HepG2 (cell line): ENCODE data around the gene C2orf49. TPM values are rescaled to one million over a fixed set of nuclear protein-coding genes. Genes with fewer than 3 reads are reported as not detected.
A peak's percentile ranks its signal among the peaks of the same experiment; 100 is the strongest.

Experiments used
- ARNT2 ChIP-seq: sonication (generic); formaldehyde crosslinking; IDR thresholded peaks from 2 replicates; pipeline ENCODE4 v1.8.0; 2022; ENCODE audit warnings: mild to moderate bottlenecking, low read depth, missing genetic modification reagents, moderate library complexity
- ATF3 ChIP-seq: sonication (generic); formaldehyde crosslinking; IDR thresholded peaks from 2 replicates; pipeline ENCODE4 v1.4.0; 2020; ENCODE audit warnings: missing genetic modification reagents
- CENPX ChIP-seq: sonication (generic); formaldehyde crosslinking; IDR thresholded peaks from 2 replicates; pipeline ENCODE4 v1.9.0; 2021; ENCODE audit warnings: mild to moderate bottlenecking, missing genetic modification reagents, moderate library complexity
- HOXA7 ChIP-seq: sonication (generic); formaldehyde crosslinking; IDR thresholded peaks from 2 replicates; pipeline ENCODE4 v1.8.1; 2022; ENCODE audit warnings: mild to moderate bottlenecking, missing genetic modification reagents, moderate library complexity
- MAFF ChIP-seq: IDR thresholded peaks from 2 replicates; pipeline ENCODE4 v1.6.1; 2011; ENCODE audit warnings: low read depth, low read length, improper control_type of control experiment
- NFE2L1 ChIP-seq: sonication (generic); formaldehyde crosslinking; IDR thresholded peaks from 2 replicates; pipeline ENCODE4 v1.4.0; 2020; ENCODE audit warnings: missing genetic modification reagents, mild to moderate bottlenecking, borderline replicate concordance
- PBX3 ChIP-seq: sonication (generic); formaldehyde crosslinking; IDR thresholded peaks from 2 replicates; pipeline ENCODE4 v1.8.1; 2023; ENCODE audit warnings: missing genetic modification reagents, inconsistent platforms, borderline replicate concordance
- RELA ChIP-seq: sonication (generic); formaldehyde crosslinking; IDR thresholded peaks from 2 replicates; pipeline ENCODE4 v1.4.0; 2020; ENCODE audit warnings: missing genetic modification reagents
- REST ChIP-seq, 2 experiments: IDR thresholded peaks; 2 replicates each; pipeline ENCODE4 v1.6.1; 2011 to 2012; ENCODE audit warnings: low read length in 2 of 2, borderline replicate concordance in 1 of 2, low read depth in 1 of 2, mild to moderate bottlenecking in 1 of 2, moderate library complexity in 1 of 2
- RNF219 ChIP-seq: sonication (generic); formaldehyde crosslinking; IDR thresholded peaks from 2 replicates; pipeline ENCODE4 v1.5.0; 2020; ENCODE audit warnings: mild to moderate bottlenecking, missing genetic modification reagents
- TP53 ChIP-seq: sonication (generic); formaldehyde crosslinking; conservative IDR thresholded peaks from 2 replicates; pipeline ENCODE4 v1.4.0; 2020; ENCODE audit warnings: missing genetic modification reagents
- ZBTB10 ChIP-seq: sonication (generic); formaldehyde crosslinking; IDR thresholded peaks from 2 replicates; pipeline ENCODE4 v1.4.0; 2020; ENCODE audit warnings: missing genetic modification reagents, borderline replicate concordance
- ZFP82 ChIP-seq: sonication (generic); formaldehyde crosslinking; IDR thresholded peaks from 2 replicates; pipeline ENCODE4 v1.5.1; 2020; ENCODE audit warnings: mild to moderate bottlenecking, missing genetic modification reagents, borderline replicate concordance
- ZNF367 ChIP-seq: sonication (generic); formaldehyde crosslinking; IDR thresholded peaks from 2 replicates; pipeline ENCODE4 v1.4.0; 2020; ENCODE audit warnings: missing genetic modification reagents, borderline replicate concordance
- ZNF570 ChIP-seq: sonication (generic); formaldehyde crosslinking; IDR thresholded peaks from 2 replicates; pipeline ENCODE4 v1.4.0; 2020; ENCODE audit warnings: mild to moderate bottlenecking, missing genetic modification reagents, borderline replicate concordance
- ZNF644 ChIP-seq: IDR thresholded peaks from 2 replicates; pipeline ENCODE4 v1.6.1; 2016; ENCODE audit warnings: low read depth
- ZNF7 ChIP-seq: IDR thresholded peaks from 2 replicates; pipeline ENCODE4 v1.6.1; 2016; ENCODE audit warnings: missing biosample characterization, missing genetic modification reagents
- ZNF784 ChIP-seq: sonication (generic); formaldehyde crosslinking; IDR thresholded peaks from 2 replicates; pipeline ENCODE4 v1.5.1; 2020; ENCODE audit warnings: missing genetic modification reagents, mild to moderate bottlenecking, borderline replicate concordance
- ZNF879 ChIP-seq: sonication (generic); formaldehyde crosslinking; IDR thresholded peaks from 2 replicates; pipeline ENCODE4 v1.8.1; 2023; ENCODE audit warnings: missing genetic modification reagents
- polyA plus RNA-seq, 8 experiments: library from polyadenylated mRNA; depleted of rRNA in 3 of 8; stranded (reverse) in 7 of 8; unstranded in 1 of 8; fragments of >200 nt; fragmentation: Illumina TruSeq in 4 of 8; extraction: Trizol in 4 of 8; gene quantifications; 2 replicates each; pipeline versions ENCODE4 v1.2.1 to v1.2.3, GENCODE V29; 2011 to 2016; ENCODE audit warnings: low read depth in 4 of 8, missing spikeins in 1 of 8, mixed read lengths in 1 of 8; ENCODE audit not compliant: insufficient read depth in 1 of 8
- total RNA-seq, 5 experiments: library from RNA; depleted of rRNA; stranded (reverse); fragments of >200 nt; fragmentation: Illumina TruSeq; extraction: Trizol; gene quantifications; 2 replicates each; pipeline ENCODE4 v1.2.3, GENCODE V29; 2016; ENCODE audit warnings: low read depth in 1 of 5

C2orf49 gene
- total and polyA plus RNA-seq, 2 of the 13 experiments (the other 11 are each of a cell fraction or from before 2014, with no cell fraction given) = 24.7 to 28.8 TPM

GRCh38 chr2:105329197-105329554 lies 8.2 kb upstream of the C2orf49 start (continued):
- TF ChIP-seq REST (IDR thresholded peaks at IDR 0.05; ENCODE audit: borderline replicate concordance in 1 of 2, low read depth in 1 of 2, low read length in 2 of 2) (0 out of 4 replicates have a peak, but pooled peaks of 1 of the 2 experiments have one; percentile 13), ZNF7 (CRISPR knock-in tag) (no peak), ZNF784 (CRISPR knock-in tag) (no peak), ARNT2 (CRISPR knock-in tag) (no peak), NFE2L1 (CRISPR knock-in tag) (no peak), ATF3 (no peak), CENPX (CRISPR knock-in tag) (no peak), RNF219 (no peak), ZNF644 (CRISPR knock-in tag) (no peak), ZNF879 (CRISPR knock-in tag) (peak; percentile 22; the same call in 1 of the 2 replicates), HOXA7 (CRISPR knock-in tag) (no peak), RELA (peak; percentile 15; the same call in 1 of the 2 replicates), MAFF (no peak), ZFP82 (CRISPR knock-in tag) (no peak), PBX3 (no peak), ZNF570 (CRISPR knock-in tag) (no peak), ZBTB10 (no peak), ZNF367 (CRISPR knock-in tag) (no peak), TP53 (CRISPR knock-in tag) (no peak)
